ENCODE measurements around the gene IQSEC3.

IQSEC3 gene

GRCh38 chr12:168763-169525, 102.4 kb downstream of the IQSEC3 start:
- no peak for DNase-seq

- DNase-seq = no peak
Observed at GRCh38 chr12:169528-170370, 103.2 kb downstream of the IQSEC3 start.

GRCh38 chr12:170371-171225, 104.0 kb downstream of the IQSEC3 start:
- no peak for DNase-seq

GRCh38 chr12:171276-171675, 104.7 kb downstream of the IQSEC3 start:
- DNase-seq = no peak

- DNase-seq = no peak
Observed at GRCh38 chr12:171743-172676, 105.4 kb downstream of the IQSEC3 start.

GRCh38 chr12:172732-173161, 106.2 kb downstream of the IQSEC3 start:
- no peak for DNase-seq

- DNase-seq = no peak
Observed at GRCh38 chr12:174124-174523, 107.6 kb downstream of the IQSEC3 start.

GRCh38 chr12:174596-174995, 108.0 kb downstream of the IQSEC3 start:
- DNase-seq = no peak

- DNase-seq = no peak
Observed at GRCh38 chr12:175250-175649, 108.7 kb downstream of the IQSEC3 start.

- DNase-seq = no peak
Observed at GRCh38 chr12:175759-176158, 109.2 kb downstream of the IQSEC3 start.

GRCh38 chr12:176321-177181, 110.0 kb downstream of the IQSEC3 start:
- DNase-seq = no peak

GRCh38 chr12:177336-177979, 110.9 kb downstream of the IQSEC3 start:
- no peak for DNase-seq

GRCh38 chr12:177980-178828, 111.6 kb downstream of the IQSEC3 start:
- no peak for DNase-seq

GRCh38 chr12:178829-179109, 112.2 kb downstream of the IQSEC3 start:
- DNase-seq = no peak

- DNase-seq = no peak
Observed at GRCh38 chr12:179131-179884, 112.7 kb downstream of the IQSEC3 start.

- no peak for DNase-seq
Observed at GRCh38 chr12:179885-180284, 113.3 kb downstream of the IQSEC3 start.

- no peak for DNase-seq
Observed at GRCh38 chr12:180445-180844, 113.9 kb downstream of the IQSEC3 start.

- no peak for DNase-seq
Observed at GRCh38 chr12:181921-182320, 115.4 kb downstream of the IQSEC3 start.

- no peak for DNase-seq
Observed at GRCh38 chr12:182381-182892, 115.9 kb downstream of the IQSEC3 start.

Measured in NCI-H187 treated with DMSO at 0.1 percent for 48 hours (cell line).